ENCODE measurements around the gene NEDD9. TPM values are rescaled to one million over a fixed set of nuclear protein-coding genes. Genes with fewer than 3 reads are reported as not detected.

NEDD9 gene
- polyA plus RNA-seq, 1 donor (not counting 4 experiments of a cell fraction or from before 2014, with no cell fraction given): 3.3 TPM

DNA sequence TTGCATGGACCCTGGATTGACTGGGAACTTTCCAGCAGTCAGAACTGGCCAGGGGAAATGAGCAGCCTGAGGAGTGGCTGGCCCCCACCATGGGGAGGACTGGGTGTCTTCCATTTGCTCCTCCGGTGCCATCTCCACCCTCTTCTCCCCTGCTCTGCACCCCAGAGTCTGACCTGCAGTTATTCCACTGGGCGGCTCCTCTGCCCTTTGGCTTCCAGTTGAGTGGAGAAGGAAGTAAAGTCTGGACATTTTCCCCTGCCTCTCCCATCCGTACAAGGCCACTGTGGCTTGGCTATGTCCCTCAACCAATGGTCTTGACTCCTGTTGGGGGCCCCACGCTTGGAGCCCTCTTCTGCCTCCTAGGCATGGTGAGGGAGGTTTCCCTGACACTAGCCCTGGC lies 47.9 kb upstream of the NEDD9 start:
- no peaks in the 10 kb centered on the region for H3K9me1 ChIP-seq (ENCODE audit: control insufficient read depth, extremely low read depth, insufficient read depth, low read length)
- H3K79me2 ChIP-seq (ENCODE audit: control insufficient read depth, insufficient read depth, low read length): no peaks in the 10 kb centered on the region
- dilution Hi-C loops (cut with MboI; ENCODE audit: extremely low pct_ligation_motif_present, low sequenced_read_pairs): no loop called here
- no peak overlapping the region for H3K4me3 ChIP-seq (ENCODE audit: control insufficient read depth in 2 of 3, extremely low read depth in 1 of 3, insufficient read depth in 2 of 3, low read depth in 1 of 3, low read length in 3 of 3)
- H3K9me3 ChIP-seq (ENCODE audit: control insufficient read depth, low read depth, low read length): no peaks in the 10 kb centered on the region
- no peak overlapping the region for H3K4me2 ChIP-seq (ENCODE audit: control insufficient read depth, extremely low read depth, insufficient read depth, low read depth, low read length)
- DNase-seq (ENCODE audit: low read depth, low spot score) (no peak), FAIRE-seq (no peak)
- H4K20me1 ChIP-seq (ENCODE audit: control insufficient read depth, extremely low read depth, insufficient read depth, low read length): no peaks in the 10 kb centered on the region
- H2AFZ ChIP-seq (ENCODE audit: control insufficient read depth, low read length): no peak overlapping the region
- no peaks in the 10 kb centered on the region for H3K36me3 ChIP-seq (ENCODE audit: control insufficient read depth in 2 of 2, extremely low read depth in 1 of 2, insufficient read depth in 2 of 2, low read length in 2 of 2)
- no peak overlapping the region for H3K9ac ChIP-seq (ENCODE audit: control insufficient read depth, extremely low read depth, insufficient read depth, low read length)
- no peak overlapping the region for H3K27ac ChIP-seq (ENCODE audit: control insufficient read depth, insufficient read depth, low read length)
- TF ChIP-seq, protein P1, sequence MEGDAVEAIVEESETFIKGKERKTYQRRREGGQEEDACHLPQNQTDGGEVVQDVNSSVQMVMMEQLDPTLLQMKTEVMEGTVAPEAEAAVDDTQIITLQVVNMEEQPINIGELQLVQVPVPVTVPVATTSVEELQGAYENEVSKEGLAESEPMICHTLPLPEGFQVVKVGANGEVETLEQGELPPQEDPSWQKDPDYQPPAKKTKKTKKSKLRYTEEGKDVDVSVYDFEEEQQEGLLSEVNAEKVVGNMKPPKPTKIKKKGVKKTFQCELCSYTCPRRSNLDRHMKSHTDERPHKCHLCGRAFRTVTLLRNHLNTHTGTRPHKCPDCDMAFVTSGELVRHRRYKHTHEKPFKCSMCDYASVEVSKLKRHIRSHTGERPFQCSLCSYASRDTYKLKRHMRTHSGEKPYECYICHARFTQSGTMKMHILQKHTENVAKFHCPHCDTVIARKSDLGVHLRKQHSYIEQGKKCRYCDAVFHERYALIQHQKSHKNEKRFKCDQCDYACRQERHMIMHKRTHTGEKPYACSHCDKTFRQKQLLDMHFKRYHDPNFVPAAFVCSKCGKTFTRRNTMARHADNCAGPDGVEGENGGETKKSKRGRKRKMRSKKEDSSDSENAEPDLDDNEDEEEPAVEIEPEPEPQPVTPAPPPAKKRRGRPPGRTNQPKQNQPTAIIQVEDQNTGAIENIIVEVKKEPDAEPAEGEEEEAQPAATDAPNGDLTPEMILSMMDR (optimal IDR thresholded peaks at IDR 0.05 in 1 of 3, IDR thresholded peaks at IDR 0.05 in 1 of 3, conservative IDR thresholded peaks at IDR 0.05 in 1 of 3; ENCODE audit: extremely low read depth in 1 of 3, insufficient read depth in 2 of 3, low read length in 3 of 3): no peak
- TF ChIP-seq EZH2 (IDR thresholded peaks at IDR 0.05; ENCODE audit: low read length): no peak
- no peaks in the 10 kb centered on the region for H3K27me3 ChIP-seq (ENCODE audit: control insufficient read depth, extremely low read depth, insufficient read depth, low read length)
- H3K4me1 ChIP-seq (ENCODE audit: control insufficient read depth, extremely low read depth, insufficient read depth, low read length): peaks cover 16% of the 10 kb centered on the region

DNA sequence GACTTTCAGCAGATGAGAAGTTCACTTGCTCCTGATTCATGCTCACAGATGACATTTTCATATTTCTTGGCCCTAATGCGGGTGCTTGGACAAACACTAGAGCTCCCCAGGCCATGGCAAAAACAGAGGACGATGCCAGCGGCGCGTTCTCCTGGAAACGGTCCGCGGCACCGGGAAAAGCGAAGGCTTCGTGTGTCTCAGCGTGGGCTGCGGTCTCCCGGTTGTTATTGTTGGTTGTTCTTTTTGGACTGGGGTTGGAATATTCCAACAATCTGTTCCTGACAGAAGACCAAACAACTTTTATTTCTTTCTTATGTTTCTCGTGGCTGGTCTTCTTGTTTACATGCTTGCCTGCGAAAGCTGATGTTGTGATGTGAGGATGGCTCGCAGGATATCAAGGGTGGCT lies 46.8 kb upstream of the NEDD9 start:
- H2AFZ ChIP-seq (ENCODE audit: control insufficient read depth, low read length): no peak overlapping the region
- DNase-seq (ENCODE audit: low read depth, low spot score) (no peak), FAIRE-seq (no peak)
- H3K9me3 ChIP-seq (ENCODE audit: control insufficient read depth, low read depth, low read length): no peaks in the 10 kb centered on the region
- no peak overlapping the region for H3K4me2 ChIP-seq (ENCODE audit: control insufficient read depth, extremely low read depth, insufficient read depth, low read depth, low read length)
- H3K9me1 ChIP-seq (ENCODE audit: control insufficient read depth, extremely low read depth, insufficient read depth, low read length): no peaks in the 10 kb centered on the region
- no peak overlapping the region for H3K27ac ChIP-seq (ENCODE audit: control insufficient read depth, insufficient read depth, low read length)
- no peaks in the 10 kb centered on the region for H4K20me1 ChIP-seq (ENCODE audit: control insufficient read depth, extremely low read depth, insufficient read depth, low read length)
- TF ChIP-seq, protein P1 (optimal IDR thresholded peaks at IDR 0.05 in 1 of 3, IDR thresholded peaks at IDR 0.05 in 1 of 3, conservative IDR thresholded peaks at IDR 0.05 in 1 of 3; ENCODE audit: extremely low read depth in 1 of 3, insufficient read depth in 2 of 3, low read length in 3 of 3): no peak
- no peak for TF ChIP-seq EZH2 (IDR thresholded peaks at IDR 0.05; ENCODE audit: low read length)
- no peaks in the 10 kb centered on the region for H3K36me3 ChIP-seq (ENCODE audit: control insufficient read depth in 2 of 2, extremely low read depth in 1 of 2, insufficient read depth in 2 of 2, low read length in 2 of 2)
- dilution Hi-C loops (cut with MboI; ENCODE audit: extremely low pct_ligation_motif_present, low sequenced_read_pairs): no loop called here
- no peak overlapping the region for H3K9ac ChIP-seq (ENCODE audit: control insufficient read depth, extremely low read depth, insufficient read depth, low read length)
- H3K79me2 ChIP-seq (ENCODE audit: control insufficient read depth, insufficient read depth, low read length): no peaks in the 10 kb centered on the region
- H3K27me3 ChIP-seq (ENCODE audit: control insufficient read depth, extremely low read depth, insufficient read depth, low read length): no peaks in the 10 kb centered on the region
- no peak overlapping the region for H3K4me3 ChIP-seq (ENCODE audit: control insufficient read depth in 2 of 3, extremely low read depth in 1 of 3, insufficient read depth in 2 of 3, low read depth in 1 of 3, low read length in 3 of 3)
- peaks cover 16% of the 10 kb centered on the region for H3K4me1 ChIP-seq (ENCODE audit: control insufficient read depth, extremely low read depth, insufficient read depth, low read length)
